ENCODE results near the gene MFSD1. TPM values are rescaled to one million over a fixed set of nuclear protein-coding genes. Genes with fewer than 3 reads are reported as not detected.

MFSD1 gene
- total RNA-seq, 1 donor from 2014 or later = 33.9 TPM

DNA sequence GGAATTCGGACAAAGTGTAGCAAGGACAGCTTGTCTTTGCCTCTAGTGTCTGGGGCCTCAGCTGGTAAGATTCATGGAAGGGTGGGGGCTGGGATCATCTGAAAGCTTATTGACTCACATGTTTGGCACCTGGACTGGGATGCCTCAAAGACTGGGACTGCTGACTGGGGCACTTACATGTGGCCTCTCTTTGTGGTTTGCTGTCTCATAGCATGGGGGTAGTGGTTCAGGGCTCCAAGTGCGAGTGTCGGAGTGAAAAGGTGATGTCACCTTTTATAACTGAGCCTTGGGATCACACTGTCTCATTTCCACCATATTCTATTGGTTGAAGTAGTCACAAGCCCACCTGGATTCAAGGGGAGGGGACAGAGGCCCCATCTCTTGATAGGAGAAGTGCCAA is 6.8 kb downstream of the MFSD1 start:
- intact Hi-C loops (cut with micrococcal nuclease) = loop anchor here (1.0 to 10.0 kb wide), 4 partner anchors 7 to 1634 kb away; no protein-coding TSS in a partner anchor

DNA sequence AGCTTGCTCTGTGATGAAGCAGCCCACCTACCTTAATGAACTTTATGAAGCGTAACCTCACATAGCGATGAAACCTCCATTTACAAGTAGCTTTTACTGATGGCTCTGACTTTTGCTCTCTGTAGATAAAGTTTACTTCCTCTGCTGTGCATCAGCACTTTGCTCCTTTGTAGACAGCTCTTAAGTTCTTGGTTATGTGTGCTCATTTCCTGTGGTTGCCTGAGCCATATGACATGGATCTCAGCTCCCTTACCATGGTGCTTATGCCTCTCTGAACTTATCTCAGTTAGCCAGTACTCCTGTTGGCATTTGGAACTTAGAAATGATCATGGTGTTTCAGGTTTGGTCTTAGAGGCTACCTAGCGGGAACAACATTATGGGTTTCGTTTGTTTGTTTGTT is 7.8 kb downstream of the MFSD1 start:
- intact Hi-C loops (cut with micrococcal nuclease) = loop anchor here (1.0 to 10.0 kb wide), 4 partner anchors 8 to 1635 kb away; no protein-coding TSS in a partner anchor

DNA sequence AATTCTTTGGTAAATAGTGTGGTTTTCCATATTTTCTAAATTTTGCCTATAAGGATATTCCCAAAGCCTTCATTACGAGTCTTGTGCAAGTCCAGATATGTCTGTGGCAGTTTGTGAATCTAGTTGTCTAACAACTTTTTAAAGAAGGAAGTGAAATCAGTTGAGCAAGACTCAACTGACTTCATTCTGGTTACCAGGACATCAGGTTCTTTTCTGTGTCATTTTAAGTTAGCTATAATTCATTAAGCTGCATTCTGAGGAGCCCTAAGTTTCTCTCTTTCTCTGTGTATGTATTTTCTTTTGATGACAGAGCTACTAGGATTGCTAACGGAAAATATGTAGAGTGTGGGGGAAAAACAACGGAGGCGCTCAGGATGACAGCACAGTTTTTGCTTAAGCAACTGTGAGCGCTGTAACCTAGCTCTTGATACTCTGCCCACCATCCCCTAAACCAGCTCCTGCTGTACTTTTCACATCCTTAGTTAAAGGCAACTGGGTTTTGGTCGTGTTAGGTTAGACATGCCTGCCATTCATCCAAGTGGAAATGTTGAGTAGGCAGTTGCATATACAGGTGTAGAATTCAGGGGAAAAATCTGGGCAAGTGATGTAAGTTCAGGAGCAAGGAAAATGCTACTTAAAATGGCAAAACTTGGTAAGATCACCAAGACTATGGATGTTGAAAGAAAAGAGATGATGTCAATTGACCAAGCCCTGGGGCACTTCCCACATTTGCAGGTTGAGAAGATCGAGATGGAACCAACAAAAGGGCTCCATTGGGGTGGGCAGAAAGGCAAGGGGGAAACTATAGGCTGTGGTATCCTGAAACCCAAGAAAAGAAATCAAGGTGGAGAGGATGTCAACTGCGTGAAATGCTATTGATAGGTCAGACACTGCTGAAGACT is 9.2 kb downstream of the MFSD1 start:
- intact Hi-C loops (cut with micrococcal nuclease) = no loop called here

DNA sequence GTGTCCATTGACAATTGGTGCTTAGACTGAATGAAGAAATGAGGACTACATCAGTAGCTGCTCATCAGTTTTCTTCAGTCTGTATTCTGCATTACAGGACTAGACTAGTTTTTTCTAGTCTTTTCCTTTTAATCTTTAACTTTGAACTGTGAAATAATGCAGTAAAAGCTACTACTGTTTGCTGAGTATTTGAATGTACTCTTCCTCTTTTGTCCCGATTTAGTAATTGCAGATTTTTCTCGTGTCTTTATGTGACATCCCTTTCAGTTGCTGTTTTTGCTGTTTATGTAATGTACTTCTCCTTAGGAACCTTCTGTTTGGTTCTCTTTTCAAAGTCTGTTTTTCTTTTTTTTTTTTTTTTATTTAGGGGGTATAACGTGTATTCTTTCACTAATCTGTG is 17.4 kb downstream of the MFSD1 start:
- intact Hi-C loops (cut with micrococcal nuclease) = no loop called here

DNA sequence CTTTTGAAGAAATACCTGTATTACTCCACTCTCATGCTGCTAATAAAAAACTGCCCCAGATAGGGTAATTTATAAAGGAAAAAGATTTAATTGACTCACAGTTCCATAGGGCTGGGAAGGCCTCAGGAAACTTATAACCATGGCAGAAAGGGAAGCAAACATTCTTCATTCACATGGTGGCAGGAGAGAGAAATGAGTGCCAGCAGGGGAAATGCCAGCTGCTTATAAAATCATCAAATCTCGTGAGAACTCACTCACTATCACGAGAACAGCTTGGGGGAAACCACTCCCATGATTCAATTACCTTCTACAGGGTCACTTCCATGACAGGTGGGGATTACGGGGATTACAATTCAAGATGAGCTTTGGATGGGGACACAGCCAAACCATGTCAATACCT is 18.7 kb downstream of the MFSD1 start:
- intact Hi-C loops (cut with micrococcal nuclease) = no loop called here

DNA sequence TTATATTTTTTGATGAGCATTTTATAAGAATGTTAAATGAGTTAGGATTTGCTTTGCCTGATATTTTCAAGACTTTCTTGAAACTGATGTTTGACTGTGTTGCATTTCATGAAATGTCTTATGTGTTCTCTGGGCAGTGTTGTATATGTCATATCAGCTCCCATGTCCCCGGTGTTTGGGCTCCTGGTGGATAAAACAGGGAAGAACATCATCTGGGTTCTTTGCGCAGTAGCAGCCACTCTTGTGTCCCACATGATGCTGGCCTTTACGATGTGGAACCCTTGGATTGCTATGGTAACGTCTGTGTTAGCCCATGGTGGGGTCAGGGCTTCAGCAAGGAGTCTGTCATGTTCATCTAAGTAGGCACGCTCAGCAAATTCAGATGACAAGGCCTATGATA is 20.0 kb downstream of the MFSD1 start:
- intact Hi-C loops (cut with micrococcal nuclease) = no loop called here

DNA sequence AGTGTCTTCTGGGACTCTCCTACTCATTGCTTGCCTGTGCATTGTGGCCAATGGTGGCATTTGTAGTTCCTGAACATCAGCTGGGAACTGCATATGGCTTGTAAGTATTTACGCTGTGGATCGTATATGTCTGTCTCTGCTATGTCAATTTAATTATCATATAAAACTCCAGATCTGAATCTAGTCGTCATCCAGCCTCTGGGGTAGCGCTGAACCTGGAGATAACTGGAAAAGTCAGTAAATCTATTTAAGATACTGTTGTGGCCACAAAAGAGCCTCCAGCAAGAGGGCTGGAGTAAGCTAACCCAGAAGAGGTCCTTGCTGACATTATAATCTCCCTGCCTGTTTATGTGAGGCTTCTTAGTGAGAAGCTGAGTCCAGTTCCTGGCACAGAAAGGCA is 21.6 kb downstream of the MFSD1 start:
- intact Hi-C loops (cut with micrococcal nuclease) = no loop called here

DNA sequence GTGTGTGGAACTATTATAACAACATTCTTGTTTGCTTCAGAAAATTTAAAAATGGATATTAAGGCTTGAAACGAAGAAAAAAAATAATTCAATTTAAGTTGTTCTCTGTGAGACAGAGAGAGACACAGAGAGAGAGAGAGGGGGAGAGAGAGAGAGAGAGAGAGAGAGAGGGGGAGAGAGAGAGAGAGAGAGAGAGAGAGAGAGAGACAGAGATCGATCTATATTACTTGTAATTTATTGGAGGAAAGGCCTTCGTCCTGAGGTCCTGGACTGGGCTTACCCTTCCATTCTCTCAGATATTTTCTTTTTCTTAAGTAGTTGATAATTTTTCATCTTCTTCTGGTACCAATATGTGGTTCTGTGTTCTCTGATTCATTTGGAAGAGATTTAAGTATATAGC is 25.9 kb downstream of the MFSD1 start:
- intact Hi-C loops (cut with micrococcal nuclease) = no loop called here

DNA sequence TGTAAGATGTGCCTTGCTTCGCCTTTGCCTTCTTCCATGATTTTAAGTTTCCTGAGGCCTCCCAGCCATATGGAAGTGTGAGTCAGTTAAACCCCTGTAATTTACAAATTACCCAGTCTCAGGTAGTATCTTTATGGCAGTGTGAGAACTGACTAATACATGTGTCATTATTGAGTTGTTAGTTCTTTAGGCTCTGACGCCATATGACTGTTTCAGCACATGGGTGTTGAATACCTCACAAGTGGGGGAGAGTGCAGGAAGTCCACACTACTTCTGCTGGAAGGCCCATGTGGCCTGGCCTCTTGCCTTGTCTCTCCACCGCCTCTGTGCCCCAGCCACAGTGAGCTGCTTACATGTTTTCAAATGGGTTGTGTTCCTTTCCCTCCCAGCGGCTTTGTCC is 28.5 kb downstream of the MFSD1 start:
- intact Hi-C loops (cut with micrococcal nuclease) = no loop called here

DNA sequence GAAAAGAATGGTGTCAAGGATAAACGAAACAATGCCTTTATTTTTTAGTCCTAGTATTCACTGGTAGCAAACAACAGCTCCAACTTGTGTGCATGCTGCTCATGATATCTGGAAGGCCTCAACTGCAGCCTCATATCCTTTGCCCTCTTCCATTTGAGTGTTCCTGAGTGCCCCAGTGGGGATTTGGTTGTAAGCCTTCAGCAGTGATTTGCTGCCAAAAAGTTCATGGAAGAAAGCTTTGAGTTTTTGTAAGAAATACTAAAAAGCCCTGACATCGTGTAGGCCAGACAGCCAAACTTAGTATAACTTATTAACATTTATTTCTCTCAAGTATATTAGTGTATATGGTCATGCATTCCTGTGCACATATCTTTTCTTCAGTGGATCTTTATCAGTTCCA is 30.0 kb downstream of the MFSD1 start:
- intact Hi-C loops (cut with micrococcal nuclease) = no loop called here

DNA sequence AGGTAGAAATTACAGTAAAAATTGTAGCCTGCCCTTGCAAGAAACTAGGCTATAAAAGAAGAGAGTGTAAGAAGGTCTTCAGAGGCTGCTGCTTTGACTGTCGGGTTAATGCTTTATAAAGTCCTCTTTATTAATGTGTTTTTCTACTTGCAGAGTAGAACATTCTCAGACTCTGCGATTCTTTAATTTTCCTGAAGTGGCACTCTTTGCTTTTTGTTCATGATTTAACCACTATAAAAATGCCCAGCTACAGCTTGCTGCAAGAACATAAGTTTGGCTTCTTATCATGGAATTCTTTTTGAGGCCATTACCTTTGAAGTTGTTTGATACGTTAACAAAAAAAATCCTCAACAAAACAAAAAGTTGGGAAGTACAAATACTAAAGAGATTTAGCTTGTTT is 33.8 kb downstream of the MFSD1 start:
- intact Hi-C loops (cut with micrococcal nuclease) = no loop called here

DNA sequence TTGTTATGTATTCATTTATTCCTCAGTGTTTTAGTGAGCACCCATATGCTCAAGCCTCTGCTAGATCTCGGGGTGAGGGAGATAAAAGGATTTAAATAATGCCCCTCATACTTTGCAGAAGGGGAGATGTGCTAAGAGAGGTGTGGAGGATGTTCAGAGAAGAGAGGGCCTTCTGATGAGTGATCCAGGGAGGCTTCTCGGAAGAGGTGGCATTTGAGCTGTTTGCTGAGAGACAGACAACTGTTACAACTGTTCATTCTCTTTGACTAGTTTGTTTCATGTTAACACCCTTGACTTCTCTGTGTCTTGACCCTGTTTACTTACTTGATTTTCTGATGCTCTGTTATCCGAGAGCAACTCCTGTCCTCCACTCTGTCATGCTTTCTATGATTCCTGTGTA is 34.5 kb downstream of the MFSD1 start:
- intact Hi-C loops (cut with micrococcal nuclease) = no loop called here

DNA sequence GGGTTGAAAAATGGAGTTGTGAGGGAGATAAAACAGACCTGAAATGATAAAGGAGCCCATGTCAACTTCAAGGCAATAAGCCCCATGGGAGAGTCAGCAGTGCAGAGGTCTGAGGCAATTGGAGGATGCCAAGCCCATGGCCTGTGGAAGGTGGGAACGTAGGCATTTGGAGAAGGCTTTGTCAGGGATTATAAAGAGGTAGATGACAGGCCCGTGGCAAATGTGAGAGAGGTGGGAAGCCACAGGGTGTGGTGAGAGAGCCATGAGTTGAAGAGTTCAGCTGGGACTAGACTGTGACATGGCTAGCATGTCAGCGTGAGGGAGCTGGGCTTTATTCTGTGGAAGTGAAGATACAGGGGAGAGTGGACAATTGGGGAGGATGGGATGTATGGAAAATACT is 35.4 kb downstream of the MFSD1 start:
- intact Hi-C loops (cut with micrococcal nuclease) = no loop called here

DNA sequence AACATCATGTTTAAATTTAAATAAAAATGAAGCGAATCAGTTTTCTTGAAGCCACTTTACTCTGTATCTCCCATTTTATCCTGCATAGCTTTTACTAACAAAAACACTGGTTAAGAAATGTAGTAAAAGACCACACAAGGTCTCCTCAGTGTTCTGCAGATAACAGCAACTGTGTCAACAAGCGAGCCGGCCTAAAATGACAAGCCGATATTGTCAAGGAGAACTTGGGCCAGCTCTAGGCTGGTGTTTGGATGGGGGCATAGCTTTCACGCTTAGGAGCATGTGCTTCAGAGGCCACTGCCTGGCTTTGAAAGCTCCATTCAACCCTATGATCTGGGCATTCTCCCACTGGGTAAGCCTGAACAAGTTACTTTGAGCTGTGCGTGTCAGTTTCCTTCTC is 38.1 kb downstream of the MFSD1 start:
- intact Hi-C loops (cut with micrococcal nuclease) = no loop called here

DNA sequence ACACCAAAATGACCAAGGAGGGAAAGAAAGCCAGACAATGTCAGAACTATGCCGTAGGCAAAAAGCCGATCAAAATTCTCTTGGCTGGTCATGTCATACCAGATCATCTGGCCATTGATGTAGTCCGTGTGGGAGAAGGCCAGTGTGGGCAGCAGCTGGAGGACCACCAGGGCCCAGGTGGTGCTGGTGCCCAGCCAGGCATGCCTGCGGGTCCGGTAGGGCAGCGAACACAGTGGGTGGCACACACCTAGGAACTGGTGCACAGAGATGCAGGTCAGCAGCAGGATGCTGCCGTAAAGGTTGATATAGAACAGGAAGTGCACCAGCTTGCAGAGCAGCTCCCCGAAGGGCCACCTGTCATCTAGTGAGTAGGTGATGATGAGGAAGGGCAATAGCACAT is 39.5 kb downstream of the MFSD1 start:
- intact Hi-C loops (cut with micrococcal nuclease) = no loop called here

DNA sequence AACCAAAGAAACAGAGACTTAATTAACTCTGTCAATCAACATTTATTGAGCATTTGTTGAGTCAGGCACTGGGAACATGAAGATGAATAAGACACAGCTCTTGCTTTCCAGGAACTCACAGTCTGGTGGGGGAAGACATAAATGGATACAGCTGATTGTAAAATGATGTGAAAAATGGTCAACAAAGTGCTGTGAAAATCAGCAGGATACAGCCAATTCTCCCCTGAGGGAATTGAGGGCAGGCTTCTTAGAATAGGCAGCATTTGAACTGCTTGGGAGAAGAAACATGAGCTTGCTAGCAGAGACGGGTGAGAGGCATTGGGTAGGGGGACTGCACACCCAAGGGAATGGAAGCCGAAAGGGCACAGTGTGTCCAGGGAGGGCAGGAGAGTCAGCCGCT is 41.1 kb downstream of the MFSD1 start:
- intact Hi-C loops (cut with micrococcal nuclease) = no loop called here

DNA sequence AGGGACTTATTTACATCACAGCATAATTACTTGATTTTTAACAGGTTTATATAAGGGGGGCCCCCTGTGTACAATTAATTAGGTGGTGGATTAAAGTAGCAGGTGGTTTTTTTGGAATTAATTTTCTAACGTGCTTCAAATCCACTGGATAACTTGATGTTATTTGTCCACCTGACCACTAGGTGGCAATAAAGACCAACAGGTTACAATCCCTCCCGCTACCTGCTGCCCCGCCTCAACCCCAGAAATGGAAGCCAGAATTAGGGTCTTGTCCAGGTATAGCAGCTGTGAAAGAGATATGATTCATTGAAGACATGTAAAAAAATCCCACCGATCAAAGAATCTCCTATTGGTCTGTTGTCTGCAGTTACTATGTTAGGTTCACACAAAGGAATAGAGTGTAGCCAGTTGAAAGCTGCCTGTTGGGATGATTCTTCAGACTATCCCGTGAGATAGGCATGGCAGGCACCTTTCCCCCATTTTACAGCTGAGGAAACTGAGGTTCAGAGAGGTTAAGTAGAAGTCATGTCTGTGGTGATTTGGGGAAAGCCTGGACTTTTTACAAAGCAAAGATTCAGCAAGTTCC is 44.0 kb downstream of the MFSD1 start:
- intact Hi-C loops (cut with micrococcal nuclease) = loop anchor here (1.0 to 5.0 kb wide), 8 partner anchors 51 to 1716 kb away; partner anchors contain the start of genes IFT80 and SMC4

DNA sequence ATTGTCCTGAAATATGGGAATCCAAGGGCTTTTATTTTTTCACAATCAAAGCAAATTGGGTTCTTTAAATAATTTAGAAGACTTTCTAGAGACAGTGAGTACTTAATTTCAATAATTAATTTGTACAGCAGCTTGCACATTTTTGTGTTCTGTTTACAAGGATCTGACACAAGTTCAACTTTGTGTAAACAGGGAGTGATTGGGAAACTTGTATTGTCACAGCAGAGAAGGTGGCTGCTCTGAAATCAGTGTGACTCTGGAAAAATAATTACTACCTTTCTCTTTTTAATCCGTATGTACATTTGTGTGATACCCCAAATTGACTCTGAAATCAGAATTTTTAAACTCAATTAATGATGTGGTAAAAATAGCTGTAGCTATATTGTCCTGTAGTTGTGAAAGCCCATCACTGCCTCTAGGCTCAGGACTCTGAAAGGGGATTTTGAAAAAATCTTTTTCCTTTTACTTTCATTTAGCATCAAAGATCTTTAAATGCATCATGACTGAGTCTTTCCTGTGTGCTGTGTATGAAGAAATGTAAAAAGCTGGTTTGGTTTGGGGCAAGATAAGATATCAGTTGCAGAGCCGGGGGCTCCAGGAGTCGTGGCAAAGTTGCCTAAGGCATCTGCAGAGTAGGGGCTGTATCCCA is 45.1 kb downstream of the MFSD1 start:
- intact Hi-C loops (cut with micrococcal nuclease) = loop anchor here (1.0 to 5.0 kb wide), 7 partner anchors 38 to 1715 kb away; partner anchors contain the start of genes IFT80, MFSD1 and SMC4

DNA sequence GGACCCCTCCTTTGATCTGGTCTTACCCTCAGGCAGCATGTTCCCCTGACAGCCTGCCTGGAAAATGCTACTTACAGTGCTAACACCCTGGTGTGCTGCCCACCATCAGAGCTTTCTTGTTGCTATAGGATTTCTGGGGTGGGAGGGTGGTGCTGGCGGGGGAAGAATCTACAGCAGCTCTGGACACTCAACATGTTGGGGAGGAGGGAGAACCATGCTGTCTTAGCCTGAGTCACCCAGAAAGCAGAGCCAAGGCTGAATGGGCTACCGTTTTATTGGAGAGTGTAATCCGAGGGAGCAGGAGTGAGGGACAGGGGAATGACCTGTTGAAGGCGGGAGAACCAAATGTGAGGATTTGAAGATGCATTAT is 45.6 kb downstream of the MFSD1 start:
- intact Hi-C loops (cut with micrococcal nuclease) = loop anchor here (1.0 to 5.0 kb wide), 7 partner anchors 38 to 1715 kb away; partner anchors contain the start of genes IFT80, MFSD1 and SMC4

DNA sequence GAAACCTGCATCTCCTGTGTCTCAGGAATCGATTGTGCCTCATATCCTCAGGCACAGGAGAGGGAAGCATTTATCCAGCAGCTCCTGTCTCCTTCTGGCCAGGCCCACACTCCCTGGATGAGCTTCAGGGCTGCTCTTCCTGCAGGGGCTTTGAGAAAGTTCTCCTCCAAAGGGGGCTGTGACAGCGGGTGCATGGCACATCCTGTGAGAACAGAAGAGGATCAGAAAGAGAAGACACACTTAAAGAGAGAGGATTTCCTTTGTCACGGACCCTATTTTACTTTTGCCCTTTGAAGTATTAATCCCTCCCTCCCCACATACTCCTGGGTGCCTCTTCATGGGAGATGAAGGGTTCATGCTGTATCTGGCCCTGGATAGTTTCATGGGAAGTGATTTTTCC is 46.0 kb downstream of the MFSD1 start:
- intact Hi-C loops (cut with micrococcal nuclease) = loop anchor here (1.0 to 5.0 kb wide), 7 partner anchors 39 to 1714 kb away; partner anchors contain the start of genes IFT80, MFSD1 and SMC4

DNA sequence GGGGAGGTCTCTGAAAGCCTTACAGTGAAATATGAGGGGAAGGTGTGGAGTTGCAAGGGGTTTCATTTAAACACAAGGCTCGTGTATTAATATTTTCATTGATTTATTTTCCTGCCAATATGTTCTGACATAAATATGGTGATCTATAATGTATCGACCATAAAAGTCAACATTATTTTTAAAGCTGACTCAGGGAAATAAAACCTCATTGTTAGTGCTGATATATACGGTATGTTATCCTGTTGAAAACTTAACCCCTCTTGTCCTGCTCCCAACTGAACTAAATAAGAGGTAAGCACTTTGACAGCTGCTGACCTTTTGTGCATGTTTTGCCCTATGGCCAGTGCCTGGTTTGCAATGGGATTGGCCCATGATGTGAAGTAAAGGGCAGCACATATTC is 47.9 kb downstream of the MFSD1 start:
- intact Hi-C loops (cut with micrococcal nuclease) = loop anchor here (5.0 kb wide), 4 partner anchors 122 to 1713 kb away; partner anchors contain the start of genes IFT80 and SMC4

DNA sequence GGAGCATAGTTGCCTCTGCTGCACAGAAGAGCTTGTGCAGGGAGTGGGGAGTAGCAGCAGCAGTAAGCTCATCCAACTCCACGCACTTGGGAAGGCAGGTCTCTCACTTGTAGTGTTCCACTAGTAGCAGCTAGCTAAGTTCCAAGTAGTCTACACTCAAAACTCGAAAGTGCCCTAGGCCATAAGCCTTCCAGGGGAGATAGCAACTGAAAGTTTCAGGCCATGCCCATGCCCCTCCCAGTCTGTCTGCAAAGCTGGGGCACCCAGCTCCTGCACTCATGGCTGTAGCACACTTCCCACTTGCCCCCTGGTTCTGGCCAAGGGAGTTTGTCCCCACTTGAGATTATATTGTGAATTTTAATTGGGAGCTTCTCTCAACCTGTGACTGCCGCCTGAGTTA is 57.5 kb downstream of the MFSD1 start:
- intact Hi-C loops (cut with micrococcal nuclease) = no loop called here
